T-helper 1 cell (primary cell): ENCODE data around the gene AHCYL1.

ENCODE experiments used
- DNase-seq, 5 donors: peaks; one replicate each; pipeline ENCODE4 v3.0.0-alpha.2; 2012 to 2020

AHCYL1 gene

GRCh38 chr1:109977225-109977624, 7.3 kb upstream of the AHCYL1 start:
- no peak for DNase-seq

GRCh38 chr1:109977657-109978378, 6.7 kb upstream of the AHCYL1 start:
- no peak for DNase-seq

GRCh38 chr1:109978761-109979488, 5.6 kb upstream of the AHCYL1 start:
- no peak for DNase-seq

GRCh38 chr1:109979489-109980091, 5.0 kb upstream of the AHCYL1 start:
- no peak for DNase-seq

- peak in 1 of 5 donors; percentile 19 for DNase-seq
Observed at GRCh38 chr1:109980324-109981003, 4.1 kb upstream of the AHCYL1 start.

GRCh38 chr1:109981004-109981335, 3.6 kb upstream of the AHCYL1 start:
- no peak for DNase-seq

GRCh38 chr1:109983380-109984189, 980 bp upstream of the AHCYL1 start:
- no peak for DNase-seq

- no peak for DNase-seq
Observed at GRCh38 chr1:109984190-109984455, 442 bp upstream of the AHCYL1 start.

GRCh38 chr1:109985247-109986053, 885 bp downstream of the AHCYL1 start:
- no peak for DNase-seq

GRCh38 chr1:109986054-109986444, 1.5 kb downstream of the AHCYL1 start:
- DNase-seq: no peak

GRCh38 chr1:109988349-109988914, 3.9 kb downstream of the AHCYL1 start:
- no peak for DNase-seq

GRCh38 chr1:109989506-109990301, 5.1 kb downstream of the AHCYL1 start:
- DNase-seq: no peak

- no peak for DNase-seq
Observed at GRCh38 chr1:109990302-109990653, 5.7 kb downstream of the AHCYL1 start.

- DNase-seq: no peak
Observed at GRCh38 chr1:109991400-109991925, 6.9 kb downstream of the AHCYL1 start.

GRCh38 chr1:109993885-109994284, 9.3 kb downstream of the AHCYL1 start:
- no peak for DNase-seq

GRCh38 chr1:109994654-109995053, 10.1 kb downstream of the AHCYL1 start:
- DNase-seq: no peak

- no peak for DNase-seq
Observed at GRCh38 chr1:109995536-109995935, 11.0 kb downstream of the AHCYL1 start.

- DNase-seq: no peak
Observed at GRCh38 chr1:109996476-109996875, 11.9 kb downstream of the AHCYL1 start.

- no peak for DNase-seq
Observed at GRCh38 chr1:109997204-109997866, 12.8 kb downstream of the AHCYL1 start.

- no peak for DNase-seq
Observed at GRCh38 chr1:109997867-109998229, 13.3 kb downstream of the AHCYL1 start.
